Trophoblast cell (in vitro differentiated cells and primary cell): ENCODE data around the gene BAIAP3.

Experiments
- DNase-seq, 2 donors: peaks; one replicate each; pipeline ENCODE4 v3.0.0-alpha.2; 2016
- H2AFZ ChIP-seq: 2 replicates; pipeline ENCODE4 v1.6.1; 2013; ENCODE audit warnings: low read length, moderate library complexity, mild to moderate bottlenecking; ENCODE audit not compliant: insufficient read depth, poor library complexity
- H2AK5ac ChIP-seq: 2 replicates; pipeline ENCODE4 v1.6.1; 2013; ENCODE audit warnings: mild to moderate bottlenecking, low read length
- H2BK120ac ChIP-seq: 2 replicates; pipeline ENCODE4 v1.6.1; 2013; ENCODE audit warnings: low read length, mild to moderate bottlenecking, moderate library complexity; ENCODE audit not compliant: insufficient read depth, poor library complexity
- H2BK12ac ChIP-seq: 2 replicates; pipeline ENCODE4 v1.6.1; 2013; ENCODE audit warnings: mild to moderate bottlenecking, low read length, moderate library complexity
- H2BK5ac ChIP-seq: 2 replicates; pipeline ENCODE4 v1.6.1; 2013; ENCODE audit warnings: low read length, low read depth, moderate library complexity, mild to moderate bottlenecking; ENCODE audit not compliant: poor library complexity
- H3K14ac ChIP-seq: 2 replicates; pipeline ENCODE4 v1.6.1; 2013; ENCODE audit warnings: mild to moderate bottlenecking, low read length
- H3K18ac ChIP-seq: 2 replicates; pipeline ENCODE4 v1.6.1; 2013; ENCODE audit warnings: mild to moderate bottlenecking, low read length
- H3K23ac ChIP-seq: 2 replicates; pipeline ENCODE4 v1.6.1; 2013; ENCODE audit warnings: low read length
- H3K27ac ChIP-seq: 2 replicates; pipeline ENCODE4 v1.5.1; 2013; ENCODE audit warnings: low read depth, mild to moderate bottlenecking, inconsistent platforms, low read length, moderate library complexity
- H3K27me3 ChIP-seq: 2 replicates; pipeline ENCODE4 v1.6.1; 2013; ENCODE audit warnings: inconsistent platforms, mild to moderate bottlenecking, low read length, moderate library complexity; ENCODE audit not compliant: insufficient read depth
- H3K36me3 ChIP-seq, 2 experiments: 1 replicate in 1 of 2; 2 replicates in 1 of 2; pipeline ENCODE4 v1.6.1; 2013; ENCODE audit warnings: low read length in 2 of 2, mild to moderate bottlenecking in 2 of 2, moderate library complexity in 1 of 2; ENCODE audit not compliant: insufficient read depth in 2 of 2, control insufficient read depth in 1 of 2
- H3K4ac ChIP-seq: 2 replicates; pipeline ENCODE4 v1.6.1; 2013; ENCODE audit warnings: low read depth, mild to moderate bottlenecking, low read length, moderate library complexity
- H3K4me1 ChIP-seq, 2 experiments: 1 replicate in 1 of 2; 2 replicates in 1 of 2; pipeline ENCODE4 v1.6.1; 2013; ENCODE audit warnings: low read length in 2 of 2, mild to moderate bottlenecking in 2 of 2, moderate library complexity in 1 of 2; ENCODE audit not compliant: insufficient read depth in 2 of 2, control insufficient read depth in 1 of 2
- H3K4me2 ChIP-seq: 2 replicates; pipeline ENCODE4 v1.6.1; 2013; ENCODE audit warnings: inconsistent platforms, mild to moderate bottlenecking, low read length, moderate library complexity
- H3K4me3 ChIP-seq: 2 replicates; pipeline ENCODE4 v1.5.1; 2013; ENCODE audit warnings: mild to moderate bottlenecking, low read depth, low read length, inconsistent platforms
- H3K79me1 ChIP-seq: one replicate; pipeline ENCODE4 v1.6.1; 2013; ENCODE audit warnings: low read length
- H3K79me2 ChIP-seq: 2 replicates; pipeline ENCODE4 v1.6.1; 2013; ENCODE audit warnings: low read length, mild to moderate bottlenecking; ENCODE audit not compliant: control insufficient read depth, insufficient read depth, poor library complexity
- H3K9ac ChIP-seq: 2 replicates; pipeline ENCODE4 v1.6.1; 2013; ENCODE audit warnings: mild to moderate bottlenecking, low read length
- H3K9me3 ChIP-seq: 2 replicates; pipeline ENCODE4 v1.6.1; 2013; ENCODE audit warnings: low read depth, mild to moderate bottlenecking, control low read depth, inconsistent platforms, low read length; ENCODE audit not compliant: insufficient read depth
- H4K12ac ChIP-seq: 2 replicates; pipeline ENCODE4 v1.6.1; 2013; ENCODE audit warnings: low read depth, mild to moderate bottlenecking, low read length, moderate library complexity
- H4K8ac ChIP-seq: 2 replicates; pipeline ENCODE4 v1.6.1; 2013; ENCODE audit warnings: low read depth, mild to moderate bottlenecking, low read length, moderate library complexity
- H4K91ac ChIP-seq: one replicate; pipeline ENCODE4 v1.6.1; 2013; ENCODE audit warnings: low read depth, mild to moderate bottlenecking, low read length, moderate library complexity
- WGBS: extraction: QIAGEN DNeasy Blood & Tissue Kit; methylation state at CpG from one replicate; pipeline ENCODE4 v1.1.7; 2013; ENCODE audit warnings: missing lambda C conversion rate; ENCODE audit not compliant: insufficient read length, insufficient coverage; ENCODE audit errors: extremely low coverage; 5-methylcytosine and 5-hydroxymethylcytosine counted together

The BAIAP3 gene

GRCh38 chr16:1301562-1301961 is 31.9 kb upstream of the BAIAP3 start:
- no peak overlapping the region for H3K23ac ChIP-seq
- peak overlapping the region; percentile 66 for H2AK5ac ChIP-seq
- no peak overlapping the region for H2AFZ ChIP-seq
- H3K18ac ChIP-seq, result no peak overlapping the region
- H2BK12ac ChIP-seq, result peak overlapping the region; percentile 24
- H3K27me3 ChIP-seq, result no peaks in the 10 kb centered on the region
- H2BK5ac ChIP-seq, result no peak overlapping the region
- peaks cover 1% of the 10 kb centered on the region for H3K9me3 ChIP-seq
- H3K4me2 ChIP-seq, result no peak overlapping the region
- H3K9ac ChIP-seq, result no peak overlapping the region
- peaks cover 2% of the 10 kb centered on the region for H3K79me2 ChIP-seq
- WGBS, result no CpG with 5 or more reads among the region's 12 CpGs
- H3K14ac ChIP-seq, result no peak overlapping the region
- H3K4me3 ChIP-seq, result no peak overlapping the region
- H4K91ac ChIP-seq, result no peak overlapping the region
- no peak for DNase-seq
- H3K79me1 ChIP-seq, result peaks cover 10% of the 10 kb centered on the region
- H3K4ac ChIP-seq, result no peak overlapping the region
- H3K27ac ChIP-seq, result no peak overlapping the region
- H4K8ac ChIP-seq, result peak overlapping the region; percentile 75
- no peaks in the 10 kb centered on the region for H3K36me3 ChIP-seq
- H3K4me1 ChIP-seq, result peaks cover 10 to 18% of the 10 kb centered on the region in 2 experiments
- no peak overlapping the region for H2BK120ac ChIP-seq
- no peak overlapping the region for H4K12ac ChIP-seq

- H3K23ac ChIP-seq, result no peak overlapping the region
- no peak overlapping the region for H2BK120ac ChIP-seq
- no peak overlapping the region for H3K14ac ChIP-seq
- H3K79me2 ChIP-seq, result peaks cover 14% of the 10 kb centered on the region
- no CpG with 5 or more reads among the region's 12 CpGs for WGBS
- H3K27me3 ChIP-seq, result no peaks in the 10 kb centered on the region
- no peak overlapping the region for H2AK5ac ChIP-seq
- peaks cover 9% of the 10 kb centered on the region for H3K79me1 ChIP-seq
- no peak overlapping the region for H2BK12ac ChIP-seq
- H3K4me1 ChIP-seq, result peaks cover 8 to 9% of the 10 kb centered on the region in 2 experiments
- no peak overlapping the region for H3K9ac ChIP-seq
- peaks cover 1% of the 10 kb centered on the region for H3K9me3 ChIP-seq
- H3K27ac ChIP-seq, result no peak overlapping the region
- no peaks in the 10 kb centered on the region for H3K36me3 ChIP-seq
- H4K8ac ChIP-seq, result no peak overlapping the region
- no peak overlapping the region for H3K4ac ChIP-seq
- H3K4me2 ChIP-seq, result no peak overlapping the region
- no peak overlapping the region for H2BK5ac ChIP-seq
- H3K4me3 ChIP-seq, result peak overlapping the region; percentile 16
- H3K18ac ChIP-seq, result no peak overlapping the region
- H2AFZ ChIP-seq, result no peak overlapping the region
- H4K12ac ChIP-seq, result no peak overlapping the region
- no peak for DNase-seq
- no peak overlapping the region for H4K91ac ChIP-seq
Observed at GRCh38 chr16:1305823-1306222, 27.6 kb upstream of the BAIAP3 start.

DNA sequence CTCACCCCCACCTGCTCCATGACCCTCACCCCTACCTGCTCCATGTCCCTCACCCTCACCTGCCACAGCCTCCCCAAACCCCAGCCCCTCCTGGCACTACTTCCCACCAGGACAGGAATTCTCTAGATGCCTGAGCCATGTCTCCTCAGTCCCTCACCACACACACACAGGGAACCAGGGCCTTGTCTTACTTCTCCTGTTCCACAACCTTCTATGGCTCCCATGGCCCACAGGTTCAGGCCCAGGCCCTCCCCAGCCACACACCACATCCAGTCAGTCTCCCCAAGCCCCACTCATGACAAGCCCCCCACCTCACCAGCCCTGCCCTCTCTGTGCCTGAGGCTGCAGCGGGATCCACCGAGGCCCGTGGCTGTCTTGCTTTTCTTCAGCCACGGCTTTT is 27.1 kb upstream of the BAIAP3 start:
- Histone ChIP-seq H3K9ac (no peak overlapping the region), H4K12ac (no peak overlapping the region), H3K27ac (no peak overlapping the region), H3K23ac (no peak overlapping the region), H2BK12ac (no peak overlapping the region), H3K27me3 (no peaks in the 10 kb centered on the region), H3K18ac (no peak overlapping the region), H3K14ac (no peak overlapping the region), H3K4me1 (peaks cover 6 to 11% of the 10 kb centered on the region in 2 experiments), H3K36me3 (no peaks in the 10 kb centered on the region), H4K91ac (no peak overlapping the region), H3K79me1 (peaks cover 6% of the 10 kb centered on the region), H3K79me2 (peaks cover 19% of the 10 kb centered on the region), H3K9me3 (peaks cover 1% of the 10 kb centered on the region), H3K4ac (no peak overlapping the region), H3K4me3 (no peak overlapping the region), H3K4me2 (no peak overlapping the region), H2AFZ (no peak overlapping the region), H4K8ac (no peak overlapping the region), H2BK5ac (no peak overlapping the region), H2AK5ac (no peak overlapping the region), H2BK120ac (no peak overlapping the region)
- no CpG with 5 or more reads among the region's 4 CpGs for WGBS
- no peak for DNase-seq

DNA sequence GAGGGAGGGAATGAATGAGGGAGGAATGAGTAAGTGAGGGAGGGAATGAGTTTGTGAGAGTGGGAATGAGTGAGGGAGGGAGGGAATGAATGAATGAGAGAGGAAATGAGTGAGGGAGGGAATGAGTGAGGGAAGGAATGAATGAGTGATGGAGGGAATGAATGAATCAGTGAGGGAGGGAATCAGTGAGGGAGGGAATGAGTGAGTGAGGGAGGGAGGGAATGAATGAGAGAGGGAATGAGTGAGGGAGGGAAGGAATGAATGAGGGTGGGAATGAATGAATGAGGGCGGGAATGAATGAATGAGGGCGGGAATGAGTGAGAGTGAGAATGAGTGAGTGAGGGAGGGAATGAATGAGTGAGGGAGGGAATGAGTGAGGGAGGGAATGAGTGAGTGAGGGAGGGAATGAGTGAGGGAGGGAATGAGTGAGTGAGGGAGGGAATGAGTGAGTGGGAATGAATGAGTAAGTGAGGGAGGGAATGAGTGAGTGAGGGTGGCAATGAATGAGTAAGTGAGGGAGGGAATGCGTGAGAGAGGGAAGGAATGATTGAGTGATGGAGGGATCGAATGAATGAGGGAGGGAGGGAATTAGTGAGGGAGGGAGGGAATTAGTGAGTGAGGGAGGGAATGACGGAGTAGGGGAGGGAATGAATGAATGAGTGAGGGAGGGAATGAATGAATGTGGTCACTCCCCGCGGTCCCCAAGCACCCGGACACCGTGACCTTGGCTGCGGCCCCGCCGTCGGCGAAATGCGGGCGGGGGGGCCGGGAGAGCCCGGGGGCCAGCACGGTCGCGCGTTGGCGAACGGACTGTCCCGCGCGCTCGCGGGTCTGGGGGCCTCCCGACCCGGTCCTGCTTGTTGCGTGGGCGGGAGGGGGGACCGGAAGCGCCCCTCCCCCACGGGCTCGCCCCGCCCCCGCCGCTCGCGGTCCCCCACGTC is 25.1 kb upstream of the BAIAP3 start:
- H3K9ac ChIP-seq, result peak overlapping the region; percentile 57
- peak overlapping the region; percentile 78 for H4K8ac ChIP-seq

More for the DNA sequence above, 25.1 kb upstream of the BAIAP3 start:
- H3K4me2 ChIP-seq, result peak overlapping the region; percentile 65
- H4K91ac ChIP-seq, result peak overlapping the region; percentile 81
- peak overlapping the region; percentile 75 for H2BK120ac ChIP-seq
- no peak overlapping the region for H2BK12ac ChIP-seq
- H3K27me3 ChIP-seq, result no peaks in the 10 kb centered on the region
- H3K27ac ChIP-seq, result peak overlapping the region; percentile 78
- H4K12ac ChIP-seq, result peak overlapping the region; percentile 82
- peaks cover 11 to 15% of the 10 kb centered on the region in 2 experiments for H3K36me3 ChIP-seq
- peak overlapping the region; percentile 62 for H2AFZ ChIP-seq
- H3K4me1 ChIP-seq, result peaks cover 11 to 16% of the 10 kb centered on the region in 2 experiments
- no peak overlapping the region for H3K4ac ChIP-seq
- peak overlapping the region; percentile 73 for H3K4me3 ChIP-seq
- WGBS, result 100% methylated on average over 5 of the region's 43 CpGs
- no peak overlapping the region for H3K23ac ChIP-seq
- peak overlapping the region; percentile 63 for H2BK5ac ChIP-seq
- DNase-seq, result peak; percentile 49 to 64
- H3K9me3 ChIP-seq, result no peaks in the 10 kb centered on the region
- H3K18ac ChIP-seq, result peak overlapping the region; percentile 62
- H2AK5ac ChIP-seq, result peak overlapping the region; percentile 69
- H3K14ac ChIP-seq, result peak overlapping the region; percentile 79
- H3K79me1 ChIP-seq, result peaks cover 6% of the 10 kb centered on the region
- H3K79me2 ChIP-seq, result peaks cover 37% of the 10 kb centered on the region
